Memory B cell (primary cell): ENCODE data around the gene LRP11.
"Not testable (repeated sequence)": the region's sequence is repeated elsewhere in the genome, so short reads cannot be mapped to it uniquely, and the experiment has no call there.

ENCODE experiments used
- ATAC-seq: fragments of 150-1000 bp; cut with Tn5 transposase; 2 replicates; pipeline ENCODE4 v1.10.0; 2021; ENCODE audit warnings: low read depth, mild to moderate bottlenecking, moderate library complexity
- DNase-seq, 2 donors: peaks; one replicate each; pipeline ENCODE4 v3.0.0; 2022; ENCODE audit warnings: low spot score in 2 of 2
- H3K27ac Mint-ChIP-seq: one replicate; pipeline ENCODE4 v1.8.0; 2022; ENCODE audit warnings: mild to moderate bottlenecking, moderate library complexity, mixed read lengths
- H3K27me3 Mint-ChIP-seq: one replicate; pipeline ENCODE4 v1.8.0; 2022; ENCODE audit warnings: mixed read lengths
- H3K36me3 Mint-ChIP-seq: one replicate; pipeline ENCODE4 v1.8.0; 2022; ENCODE audit warnings: mild to moderate bottlenecking, mixed read lengths
- H3K4me1 Mint-ChIP-seq: one replicate; pipeline ENCODE4 v1.8.0; 2022; ENCODE audit warnings: mixed read lengths
- H3K4me3 Mint-ChIP-seq: one replicate; pipeline ENCODE4 v1.8.0; 2022; ENCODE audit warnings: mild to moderate bottlenecking, moderate library complexity, mixed read lengths
- H3K9me3 Mint-ChIP-seq: one replicate; pipeline ENCODE4 v1.8.0; 2022; ENCODE audit warnings: mixed read lengths

LRP11 gene

GRCh38 chr6:149863698-149864577 lies at the start of gene LRP11:
TSS of gene LRP11 (minus strand) at chr6:149864359. CDS start at chr6:149864020, 339 bp downstream.
- no peaks in the 10 kb centered on the region for H3K36me3 Mint-ChIP-seq
- peak; percentile 82 to 84 for DNase-seq

GRCh38 chr6:149913540-149914240 lies 49.5 kb upstream of the LRP11 start:
- ATAC-seq (no peak), DNase-seq (no peak)
- peaks cover 2% of the 10 kb centered on the region for H3K9me3 Mint-ChIP-seq
- H3K27me3 Mint-ChIP-seq, result peaks cover 11% of the 10 kb centered on the region
- no peaks in the 10 kb centered on the region for H3K36me3 Mint-ChIP-seq
- H3K4me3 Mint-ChIP-seq, result no peak overlapping the region
- no peaks in the 10 kb centered on the region for H3K4me1 Mint-ChIP-seq
- H3K27ac Mint-ChIP-seq, result no peak overlapping the region

More at GRCh38 chr6:149863698-149864577, at the start of gene LRP11:
- Mint-ChIP-seq H3K9me3 (no peaks in the 10 kb centered on the region), H3K4me3 (peak within 1 kb of the TSS; percentile 79), H3K4me1 (peaks cover 6% of the 10 kb centered on the region), H3K27me3 (peaks cover 10% of the 10 kb centered on the region), H3K27ac (peak within 1 kb of the TSS; percentile 28)
- ATAC-seq, result peak; percentile 84

- Mint-ChIP-seq H3K27ac (no peak overlapping the region), H3K36me3 (peaks cover under 1% of the 10 kb centered on the region), H3K4me1 (no peaks in the 10 kb centered on the region), H3K27me3 (peaks cover 10% of the 10 kb centered on the region), H3K4me3 (no peak overlapping the region), H3K9me3 (peaks cover 3% of the 10 kb centered on the region)
- ATAC-seq (no peak), DNase-seq (no peak)
These were observed 48.9 kb upstream of the LRP11 start for GRCh38 chr6:149913085-149913484.

- H3K27me3 Mint-ChIP-seq, result peaks cover 10% of the 10 kb centered on the region
- not testable (repeated sequence) for DNase-seq, H3K36me3 Mint-ChIP-seq, H3K4me1 Mint-ChIP-seq, H3K9me3 Mint-ChIP-seq, ATAC-seq, H3K4me3 Mint-ChIP-seq, H3K27ac Mint-ChIP-seq
These were observed 48.5 kb upstream of the LRP11 start for GRCh38 chr6:149912680-149913079.

- no peaks in the 10 kb centered on the region for H3K4me1 Mint-ChIP-seq
- no peak for ATAC-seq
These were observed 46.6 kb upstream of the LRP11 start for GRCh38 chr6:149910721-149911151.

DNA sequence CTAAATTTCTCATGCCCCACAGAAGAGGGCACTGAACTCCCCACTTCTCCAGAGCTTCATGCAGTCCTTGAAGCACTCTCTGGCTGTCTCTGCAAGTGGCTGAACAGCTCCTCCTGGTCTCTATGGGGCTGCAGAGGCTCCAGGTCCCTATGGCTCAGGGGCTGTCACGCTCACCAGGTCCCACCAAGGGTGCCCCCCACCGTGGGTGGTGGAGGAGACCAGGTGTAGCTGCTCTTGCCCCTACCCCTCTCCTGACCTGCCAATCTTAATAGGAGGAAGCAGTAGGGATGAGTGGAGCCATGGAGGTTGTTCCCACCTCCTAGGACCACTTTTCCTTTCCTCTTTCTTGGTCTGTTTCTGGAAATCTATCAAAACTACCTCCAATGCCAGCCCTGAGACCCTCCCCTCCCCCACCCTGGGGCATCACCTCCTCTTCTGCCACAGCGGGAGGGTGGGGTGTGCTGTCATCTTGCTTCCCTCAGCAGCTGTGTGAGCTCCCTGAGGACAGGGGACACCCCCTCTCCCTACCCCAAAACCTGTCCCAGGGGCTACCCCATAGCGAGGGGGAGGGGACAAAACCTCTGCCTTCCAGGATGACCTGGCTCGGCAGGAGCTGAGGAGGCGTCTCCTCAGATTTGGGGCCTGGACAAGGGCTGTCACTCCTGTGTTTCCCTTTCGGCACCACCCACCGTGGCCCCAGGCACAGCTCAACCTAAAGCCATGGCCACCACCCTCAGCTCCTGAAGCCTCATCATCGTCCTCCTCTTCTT lies 45.7 kb upstream of the LRP11 start:
- Mint-ChIP-seq H3K27ac (no peak overlapping the region), H3K27me3 (peaks cover 16% of the 10 kb centered on the region), H3K9me3 (peaks cover 10% of the 10 kb centered on the region), H3K4me3 (no peak overlapping the region), H3K36me3 (peaks cover 3% of the 10 kb centered on the region), H3K4me1 (no peaks in the 10 kb centered on the region)
- no peak for DNase-seq
- no peak for ATAC-seq

More at GRCh38 chr6:149910721-149911151, 46.6 kb upstream of the LRP11 start:
- H3K27me3 Mint-ChIP-seq, result peaks cover 12% of the 10 kb centered on the region
- no peak overlapping the region for H3K27ac Mint-ChIP-seq
- no peak for DNase-seq
- no peak overlapping the region for H3K4me3 Mint-ChIP-seq
- H3K36me3 Mint-ChIP-seq, result peaks cover 3% of the 10 kb centered on the region
- peaks cover 10% of the 10 kb centered on the region for H3K9me3 Mint-ChIP-seq

GRCh38 chr6:149908480-149908879 lies 44.3 kb upstream of the LRP11 start:
- not testable (repeated sequence) for H3K36me3 Mint-ChIP-seq, ATAC-seq, H3K4me3 Mint-ChIP-seq, H3K27ac Mint-ChIP-seq, DNase-seq, H3K9me3 Mint-ChIP-seq, H3K4me1 Mint-ChIP-seq
- H3K27me3 Mint-ChIP-seq, result peaks cover 16% of the 10 kb centered on the region

- DNase-seq (no peak), ATAC-seq (no peak)
- Mint-ChIP-seq H3K36me3 (peaks cover 3% of the 10 kb centered on the region), H3K9me3 (peaks cover 10% of the 10 kb centered on the region), H3K27me3 (peaks cover 14% of the 10 kb centered on the region), H3K4me1 (no peaks in the 10 kb centered on the region), H3K27ac (no peak overlapping the region), H3K4me3 (no peak overlapping the region)
These were observed 43.2 kb upstream of the LRP11 start for GRCh38 chr6:149907317-149907716.

DNA sequence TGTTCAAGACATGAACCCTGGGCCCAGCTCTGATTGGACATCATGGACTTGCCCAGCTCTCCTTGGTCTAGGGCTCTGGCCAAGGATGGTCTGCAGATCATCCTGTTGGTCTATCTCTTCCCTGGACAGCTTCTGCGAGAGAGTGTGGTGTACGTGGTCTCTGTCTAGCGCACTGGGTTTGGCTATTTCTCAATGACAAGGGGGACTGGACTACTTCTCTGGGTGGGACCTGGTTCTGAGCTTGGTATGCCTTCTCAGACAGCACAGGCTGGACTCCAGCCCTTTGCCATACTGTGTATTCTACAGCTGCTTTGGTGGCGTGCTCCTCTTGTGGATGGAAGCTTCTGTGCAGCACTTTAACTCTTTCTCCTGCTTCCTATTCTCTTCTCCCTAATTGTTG lies 42.2 kb upstream of the LRP11 start:
- peaks cover 3% of the 10 kb centered on the region for H3K36me3 Mint-ChIP-seq

DNA sequence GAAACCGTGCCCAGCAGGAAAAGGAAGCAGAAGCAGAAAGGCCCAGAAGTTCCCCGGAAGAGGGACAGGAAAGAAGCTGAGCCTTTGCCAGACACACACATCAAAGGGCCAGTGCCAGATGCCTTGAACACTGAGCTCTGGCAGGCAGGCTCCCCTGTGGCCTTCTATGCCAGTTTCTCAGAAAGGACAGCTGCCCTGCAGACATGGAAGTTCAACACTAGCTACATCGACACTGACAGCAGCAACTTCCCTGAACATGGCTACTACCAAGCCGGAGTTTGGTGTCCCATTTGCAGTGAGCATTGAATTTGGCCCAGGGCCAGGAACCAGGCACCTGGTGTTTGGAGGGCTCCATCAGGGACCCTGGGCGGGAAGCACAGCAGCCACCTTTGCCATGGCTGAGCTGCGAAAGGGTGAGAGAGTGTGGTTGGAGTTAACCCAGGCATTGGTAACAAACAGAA lies 41.8 kb upstream of the LRP11 start:
- ATAC-seq (no peak), DNase-seq (no peak)
- peaks cover 10% of the 10 kb centered on the region for H3K9me3 Mint-ChIP-seq
- no peaks in the 10 kb centered on the region for H3K4me1 Mint-ChIP-seq
- H3K4me3 Mint-ChIP-seq, result no peak overlapping the region
- peaks cover 14% of the 10 kb centered on the region for H3K27me3 Mint-ChIP-seq
- H3K36me3 Mint-ChIP-seq, result peaks cover 3% of the 10 kb centered on the region
- no peak overlapping the region for H3K27ac Mint-ChIP-seq

More for the DNA sequence above, 42.2 kb upstream of the LRP11 start:
- no peak for ATAC-seq
- Mint-ChIP-seq H3K27me3 (peaks cover 14% of the 10 kb centered on the region), H3K9me3 (peaks cover 10% of the 10 kb centered on the region), H3K27ac (no peak overlapping the region), H3K4me3 (no peak overlapping the region), H3K4me1 (no peaks in the 10 kb centered on the region)
- DNase-seq, result no peak

- ATAC-seq (no peak), DNase-seq (no peak)
- peaks cover 10% of the 10 kb centered on the region for H3K9me3 Mint-ChIP-seq
These were observed 41.3 kb upstream of the LRP11 start for GRCh38 chr6:149905371-149905910.

DNA sequence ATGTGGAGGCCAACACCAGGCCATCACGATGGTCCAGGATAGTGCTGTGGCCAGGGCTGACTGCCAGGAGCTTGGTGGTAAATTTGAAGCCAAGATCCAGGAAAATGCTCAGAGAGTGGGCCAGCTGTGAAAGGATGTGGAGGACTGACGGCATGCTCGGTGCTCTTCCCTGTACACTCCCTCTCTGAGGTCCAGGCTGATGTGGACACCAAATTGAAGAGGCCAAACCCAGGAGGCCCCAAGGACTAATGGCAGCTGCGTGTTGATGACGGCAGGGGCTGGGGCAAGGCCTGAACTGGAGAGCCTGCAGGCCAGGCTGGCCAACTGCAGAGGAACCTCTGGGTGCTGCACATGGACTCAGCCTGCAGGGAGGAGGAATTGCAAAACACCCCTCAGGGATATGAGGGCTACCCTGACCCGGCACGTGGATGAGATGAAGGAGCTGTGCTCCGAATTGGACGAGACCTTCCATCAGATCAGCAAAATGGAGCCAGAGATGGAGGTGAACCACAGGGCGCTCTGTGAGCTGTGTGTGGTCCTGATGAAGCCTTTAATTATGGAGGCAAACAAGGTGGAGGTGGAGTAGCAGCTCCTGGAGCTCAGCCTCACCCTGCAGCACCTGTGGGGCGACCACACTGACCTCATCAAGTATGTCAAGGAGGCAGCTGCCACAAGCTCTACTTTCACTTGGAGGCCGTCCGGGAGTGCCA lies 40.7 kb upstream of the LRP11 start:
- peaks cover 3% of the 10 kb centered on the region for H3K36me3 Mint-ChIP-seq
- DNase-seq, result no peak
- peaks cover 10% of the 10 kb centered on the region for H3K9me3 Mint-ChIP-seq
- H3K27me3 Mint-ChIP-seq, result peaks cover 14% of the 10 kb centered on the region
- no peak for ATAC-seq
- no peaks in the 10 kb centered on the region for H3K4me1 Mint-ChIP-seq
- H3K27ac Mint-ChIP-seq, result no peak overlapping the region
- H3K4me3 Mint-ChIP-seq, result no peak overlapping the region

More at GRCh38 chr6:149905371-149905910, 41.3 kb upstream of the LRP11 start:
- Mint-ChIP-seq H3K36me3 (peaks cover 3% of the 10 kb centered on the region), H3K27ac (no peak overlapping the region), H3K27me3 (peaks cover 14% of the 10 kb centered on the region), H3K4me3 (no peak overlapping the region), H3K4me1 (no peaks in the 10 kb centered on the region)
